Breast epithelium (tissue), 4 donors: ENCODE data around the gene OTOP3. TPM values are rescaled to one million over a fixed set of nuclear protein-coding genes. Genes with fewer than 3 reads are reported as not detected.
"Not testable (repeated sequence)": the region's sequence is repeated elsewhere in the genome, so short reads cannot be mapped to it uniquely, and the experiment has no call there.

Experiments used
- DNase-seq, 2 donors: peaks; one replicate each; pipeline ENCODE4 v3.0.0-alpha.2; 2019; ENCODE audit warnings: low spot score in 2 of 2
- H3K27ac ChIP-seq, 2 donors: fragments of 200-600 bp; sonication (generic) in 1 of 2; one replicate each; pipeline ENCODE4 v1.5.1; 2016 to 2019; ENCODE audit warnings: mild to moderate bottlenecking in 1 of 2
- H3K27me3 ChIP-seq, 2 donors: fragments of 200-600 bp; sonication (generic) in 1 of 2; one replicate each; pipeline versions ENCODE4 v1.5.1 to v1.6.0; 2017 to 2019; ENCODE audit warnings: control low read depth in 1 of 2, mild to moderate bottlenecking in 1 of 2
- H3K36me3 ChIP-seq: fragments of 200-600 bp; one replicate; pipeline ENCODE4 v1.5.1; 2019
- H3K4me1 ChIP-seq, 2 donors: fragments of 200-600 bp; sonication (generic); one replicate each; pipeline ENCODE4 v1.5.1; 2016 to 2019; ENCODE audit warnings: control low read depth in 1 of 2
- H3K4me3 ChIP-seq, 3 donors: fragments of 200-600 bp; sonication (generic); 1 replicate in 2 of 3; 2 replicates in 1 of 3; pipeline ENCODE4 v1.5.1; 2016 to 2019; ENCODE audit warnings: mild to moderate bottlenecking in 3 of 3, moderate library complexity in 2 of 3
- H3K9me3 ChIP-seq, 2 donors: fragments of 200-600 bp; sonication (generic) in 1 of 2; one replicate each; pipeline ENCODE4 v1.5.1; 2016 to 2019; ENCODE audit warnings: control low read depth in 1 of 2
- CTCF ChIP-seq, 3 donors: fragments of 450-650 bp; IDR thresholded peaks; one replicate each; pipeline ENCODE4 v1.5.1; 2016 to 2017; ENCODE audit warnings: antibody characterized with exemption in 3 of 3, mild to moderate bottlenecking in 3 of 3, moderate library complexity in 3 of 3
- POLR2A ChIP-seq: fragments of 450-650 bp; IDR thresholded peaks from one replicate; pipeline ENCODE4 v1.6.1; 2016; ENCODE audit warnings: antibody characterized with exemption, mild to moderate bottlenecking, moderate library complexity
- POLR2AphosphoS5 ChIP-seq, 3 donors: sonication (generic); formaldehyde crosslinking; IDR thresholded peaks; one replicate each; pipeline ENCODE4 v1.6.1; 2017; ENCODE audit warnings: antibody characterized with exemption in 3 of 3
- intact Hi-C: fragments of 100-400 bp; cut with DNase I; formaldehyde crosslinking; loops from one replicate; pipeline ENCODE4 v1.15.1; 2023; ENCODE audit warnings: low total_unique reads
- total RNA-seq, 3 donors: library from RNA; depleted of rRNA; stranded (reverse); fragments of >200 nt; gene quantifications; one replicate each; pipeline ENCODE4 v1.1.0, GENCODE V29; 2016

Gene OTOP3
- total RNA-seq, 3 donors from 2014 or later, result not detected

DNA sequence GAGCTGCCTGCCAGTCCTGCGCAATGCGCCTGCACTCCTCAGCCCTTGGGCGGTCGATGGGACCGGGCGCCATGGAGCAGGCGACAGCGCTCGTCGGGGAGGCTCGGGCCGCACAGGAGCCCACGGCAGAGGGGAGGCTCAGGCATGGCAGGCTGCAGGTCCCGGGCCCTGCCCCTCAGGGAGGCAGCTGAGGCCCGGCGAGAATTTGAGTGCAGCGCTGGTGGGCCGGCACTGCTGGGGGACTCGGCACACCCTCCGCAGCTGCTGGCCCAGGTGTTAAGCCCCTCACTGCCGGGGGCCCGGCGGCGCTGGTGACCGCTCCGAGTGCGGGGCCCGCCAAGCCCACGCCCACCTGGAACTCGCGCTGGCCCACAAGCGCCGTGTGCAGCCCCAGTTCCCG is 28.7 kb upstream of the OTOP3 start:
- no peaks in the 10 kb centered on the region for H3K36me3 ChIP-seq
- no peak overlapping the region for H3K27ac ChIP-seq
- H3K9me3 ChIP-seq, result no peaks in the 10 kb centered on the region
- no peaks in the 10 kb centered on the region for H3K4me1 ChIP-seq
- DNase-seq, result no peak
- intact Hi-C loops, result no loop called here
- no peak for TF ChIP-seq CTCF (IDR thresholded peaks at IDR 0.05)
- TF ChIP-seq POLR2AphosphoS5 (IDR thresholded peaks at IDR 0.05), result no peak
- no peak for TF ChIP-seq POLR2A
- no peak overlapping the region for H3K4me3 ChIP-seq
- peaks cover 0 to 7% of the 10 kb centered on the region in 2 donors for H3K27me3 ChIP-seq

- intact Hi-C loops, H3K36me3 ChIP-seq, H3K4me1 ChIP-seq, H3K4me3 ChIP-seq, H3K27me3 ChIP-seq, H3K9me3 ChIP-seq, DNase-seq, H3K27ac ChIP-seq: not testable (repeated sequence)
Observed at GRCh38 chr17:74909097-74909496, 26.6 kb upstream of the OTOP3 start.

DNA sequence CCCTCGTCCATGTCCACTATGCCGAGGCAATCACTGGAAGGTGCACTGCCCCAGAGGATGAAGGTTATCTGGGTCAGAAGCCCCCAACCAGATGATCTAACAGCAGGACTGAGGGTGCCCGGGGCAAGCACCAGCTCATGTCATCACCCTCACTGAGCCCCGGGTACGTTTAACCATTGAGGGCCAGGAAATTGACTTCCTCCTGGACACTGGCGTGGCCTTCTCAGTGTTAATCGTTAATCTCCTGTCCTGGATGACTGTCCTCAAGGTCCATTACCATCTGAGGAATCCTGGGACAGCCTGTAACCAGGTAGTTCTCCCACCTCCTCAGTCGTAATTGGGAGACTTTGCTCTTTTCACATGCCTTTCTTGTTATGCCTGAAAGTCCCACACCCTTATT is 24.3 kb upstream of the OTOP3 start:
- H3K27ac ChIP-seq, H3K4me1 ChIP-seq, H3K27me3 ChIP-seq, H3K9me3 ChIP-seq, intact Hi-C loops, H3K4me3 ChIP-seq, DNase-seq, H3K36me3 ChIP-seq: not testable (repeated sequence)

DNA sequence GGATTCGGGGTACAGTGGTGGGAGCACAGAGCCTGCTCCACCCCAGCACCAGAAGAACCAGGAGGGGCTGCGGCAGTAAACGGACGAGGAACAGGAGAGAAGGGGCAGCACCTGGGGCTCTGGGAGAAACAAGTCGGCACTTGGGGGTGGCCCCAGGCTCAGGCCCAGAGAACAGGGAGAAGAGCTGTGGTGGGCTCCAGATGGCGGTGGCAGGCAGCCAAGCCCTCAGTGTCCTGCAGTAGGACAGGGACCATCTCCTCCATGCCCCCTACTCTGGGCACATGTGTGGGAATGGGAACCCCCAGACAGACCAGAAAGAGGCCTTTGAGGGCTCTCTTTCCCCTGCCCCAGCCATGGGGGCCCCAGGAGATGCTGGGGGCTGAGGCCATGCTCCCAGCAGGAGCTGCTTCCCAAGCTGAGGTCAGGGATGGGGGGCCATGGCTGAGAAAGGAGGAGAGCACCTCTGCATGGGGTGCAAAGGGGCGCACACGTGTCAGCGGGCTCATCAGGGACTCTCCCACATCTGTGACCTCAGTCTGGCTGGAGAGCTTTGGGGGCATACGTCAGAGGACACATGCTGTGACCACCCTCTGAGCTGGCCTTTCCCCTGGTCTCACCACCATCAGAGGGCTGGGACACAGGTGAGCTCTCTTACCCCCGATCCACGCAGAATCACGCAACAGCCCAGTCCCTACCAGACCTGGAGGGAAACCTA is 19.4 kb upstream of the OTOP3 start:
- H3K9me3 ChIP-seq, result no peaks in the 10 kb centered on the region

DNA sequence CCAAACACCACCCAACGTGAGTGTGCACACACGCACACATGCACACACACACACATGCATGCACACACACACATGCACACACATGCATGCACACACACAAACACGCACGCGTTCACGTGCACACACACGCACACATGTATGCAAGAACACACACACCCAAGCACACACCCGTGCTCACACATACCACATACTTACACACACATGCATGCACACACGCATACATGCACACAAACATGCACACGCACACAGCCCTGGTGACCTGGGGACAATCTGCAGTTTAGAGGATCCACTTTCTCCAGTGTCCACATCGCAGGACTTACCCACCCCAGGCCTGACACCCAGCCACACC is 18.9 kb upstream of the OTOP3 start:
- intact Hi-C loops, result no loop called here
- no peak overlapping the region for H3K27ac ChIP-seq
- H3K27me3 ChIP-seq, result peaks cover 0 to 1% of the 10 kb centered on the region in 2 donors

More for the DNA sequence above, 19.4 kb upstream of the OTOP3 start:
- H3K27me3 ChIP-seq, result no peaks in the 10 kb centered on the region
- TF ChIP-seq CTCF (IDR thresholded peaks at IDR 0.05) (no peak), POLR2A (no peak), POLR2AphosphoS5 (IDR thresholded peaks at IDR 0.05) (no peak)
- no peak overlapping the region for H3K4me3 ChIP-seq
- intact Hi-C loops, result no loop called here
- no peaks in the 10 kb centered on the region for H3K4me1 ChIP-seq
- H3K27ac ChIP-seq, result no peak overlapping the region
- H3K36me3 ChIP-seq, result no peaks in the 10 kb centered on the region
- DNase-seq, result no peak

GRCh38 chr17:74917430-74917829 is 18.3 kb upstream of the OTOP3 start:
- DNase-seq, result no peak
- H3K4me1 ChIP-seq, result no peaks in the 10 kb centered on the region
- no peaks in the 10 kb centered on the region for H3K36me3 ChIP-seq
- TF ChIP-seq POLR2A (no peak), CTCF (IDR thresholded peaks at IDR 0.05) (no peak), POLR2AphosphoS5 (IDR thresholded peaks at IDR 0.05) (no peak)
- intact Hi-C loops, result no loop called here
- H3K27me3 ChIP-seq, result peaks cover 0 to 7% of the 10 kb centered on the region in 2 donors
- no peaks in the 10 kb centered on the region for H3K9me3 ChIP-seq
- H3K4me3 ChIP-seq, result no peak overlapping the region
- H3K27ac ChIP-seq, result no peak overlapping the region

More for the DNA sequence above, 18.9 kb upstream of the OTOP3 start:
- no peak for TF ChIP-seq POLR2AphosphoS5 (IDR thresholded peaks at IDR 0.05)
- no peak for TF ChIP-seq CTCF (IDR thresholded peaks at IDR 0.05)
- TF ChIP-seq POLR2A, result no peak
- Histone ChIP-seq H3K4me1 (no peaks in the 10 kb centered on the region), H3K36me3 (no peaks in the 10 kb centered on the region), H3K9me3 (no peaks in the 10 kb centered on the region), H3K4me3 (no peak overlapping the region)
- DNase-seq, result no peak
